H1 (cell line): Measurements from ENCODE around the gene AGAP1. TPM values are rescaled to one million over a fixed set of nuclear protein-coding genes. Genes with fewer than 3 reads are reported as not detected.

Experiments
- CTCF ChIA-PET: fragments of 300-600 bp; sonication (Branson Sonifier 250); formaldehyde crosslinking; loops from one replicate; lab custom pipeline; 2021; ENCODE audit not compliant: partially characterized antibody; lab: Charles Lee
- POLR2A ChIA-PET: fragments of 300-600 bp; sonication (Branson Sonifier 250); formaldehyde crosslinking; loops from one replicate; lab custom pipeline; 2021; ENCODE audit warnings: inconsistent platforms; ENCODE audit not compliant: partially characterized antibody; lab: Charles Lee
- DNase-seq, 2 experiments: peaks; one replicate each; pipeline versions ENCODE4 v3.0.0 to v3.0.0-alpha.2; 2010 to 2022; ENCODE audit warnings: low spot score in 2 of 2, low read depth in 1 of 2, mixed read lengths in 1 of 2
- FAIRE-seq: peaks from 2 replicates; lab custom pipeline; 2011; peaks lifted over from hg19 to GRCh38; lab: Jason Lieb, UNC
- H2AFZ ChIP-seq: 2 replicates; pipeline ENCODE4 v1.8.1; 2012; ENCODE audit warnings: low read length, inconsistent platforms
- H2AK5ac ChIP-seq: 2 replicates; pipeline ENCODE4 v1.6.1; 2013; ENCODE audit warnings: low read depth, low read length
- H2BK120ac ChIP-seq: replicated peaks from 2 replicates; pipeline ENCODE3; 2013; ENCODE audit warnings: low read depth, low read length, inconsistent platforms
- H2BK12ac ChIP-seq: 2 replicates; pipeline ENCODE4 v1.6.1; 2013; ENCODE audit warnings: low read depth, low read length
- H2BK15ac ChIP-seq: 2 replicates; pipeline ENCODE4 v1.6.1; 2013; ENCODE audit warnings: low read length
- H2BK20ac ChIP-seq: 2 replicates; pipeline ENCODE4 v1.6.1; 2013; ENCODE audit warnings: low read length
- H2BK5ac ChIP-seq: 2 replicates; pipeline ENCODE4 v1.6.1; 2013; ENCODE audit warnings: low read depth, low read length
- H3K14ac ChIP-seq: 2 replicates; pipeline ENCODE4 v1.6.1; 2013; ENCODE audit warnings: inconsistent platforms; ENCODE audit not compliant: insufficient read length
- H3K18ac ChIP-seq: 2 replicates; pipeline ENCODE4 v1.6.1; 2013; ENCODE audit warnings: low read length; ENCODE audit errors: extremely low read depth
- H3K23ac ChIP-seq: 2 replicates; pipeline ENCODE4 v1.6.1; 2013; ENCODE audit warnings: inconsistent platforms; ENCODE audit not compliant: insufficient read length
- H3K23me2 ChIP-seq: 2 replicates; pipeline ENCODE4 v1.6.1; 2013; ENCODE audit warnings: low read depth, low read length
- H3K27ac ChIP-seq: 2 replicates; pipeline ENCODE4 v1.6.1; 2011; ENCODE audit warnings: low read depth, low read length, inconsistent platforms
- H3K27me3 ChIP-seq, 4 experiments: replicated peaks in 1 of 4; 1 replicate in 1 of 4; 2 replicates in 3 of 4; pipeline versions ENCODE4 v1.6.1 to v1.8.1; 2011 to 2013; ENCODE audit warnings: low read length in 3 of 4, mild to moderate bottlenecking in 3 of 4, inconsistent platforms in 2 of 4, mixed read lengths in 2 of 4, moderate library complexity in 1 of 4; ENCODE audit not compliant: control insufficient read depth in 3 of 4, insufficient read depth in 3 of 4; ENCODE audit errors: extremely low read depth in 1 of 4
- H3K36me3 ChIP-seq, 4 experiments: 2 replicates each; pipeline versions ENCODE4 v1.6.1 to v1.8.1; 2011 to 2013; ENCODE audit warnings: mild to moderate bottlenecking in 4 of 4, low read length in 3 of 4, moderate library complexity in 2 of 4, control low read depth in 1 of 4, inconsistent platforms in 1 of 4; ENCODE audit not compliant: insufficient read depth in 4 of 4, control insufficient read depth in 2 of 4
- H3K4ac ChIP-seq: replicated peaks from 2 replicates; pipeline ENCODE3; 2013; ENCODE audit warnings: low read length, low read depth, mixed read lengths, inconsistent platforms; ENCODE audit not compliant: insufficient read length
- H3K4me1 ChIP-seq, 4 experiments: replicated peaks in 1 of 4; 1 replicate in 1 of 4; 2 replicates in 3 of 4; pipeline versions ENCODE4 v1.6.1 to v1.8.1; 2011 to 2013; ENCODE audit warnings: low read length in 3 of 4, inconsistent platforms in 2 of 4, mixed read lengths in 1 of 4; ENCODE audit not compliant: insufficient read depth in 4 of 4, control insufficient read depth in 3 of 4
- H3K4me2 ChIP-seq, 2 experiments: 2 replicates each; pipeline versions ENCODE4 v1.6.1 to v1.8.1; 2011 to 2013; ENCODE audit warnings: low read depth in 2 of 2, low read length in 2 of 2, control low read depth in 1 of 2, inconsistent platforms in 1 of 2, mild to moderate bottlenecking in 1 of 2; ENCODE audit not compliant: insufficient read depth in 1 of 2
- H3K4me3 ChIP-seq, 4 experiments: fragments of 200-600, 300-600 bp in 1 of 4; sonication (generic), shearing (Covaris generic), sonication (Bioruptor Twin) in 1 of 4; 2 replicates each; pipeline versions ENCODE4 v1.5.1 to v1.8.1; 2011 to 2016; ENCODE audit warnings: low read length in 4 of 4, low read depth in 3 of 4, control low read depth in 2 of 4, inconsistent platforms in 2 of 4, mild to moderate bottlenecking in 2 of 4, mixed read lengths in 1 of 4, moderate library complexity in 1 of 4; ENCODE audit not compliant: insufficient read depth in 2 of 4; ENCODE audit errors: extremely low read depth in 1 of 4
- H3K56ac ChIP-seq: replicated peaks from 2 replicates; pipeline ENCODE3; 2013; ENCODE audit warnings: low read depth, mild to moderate bottlenecking, mixed read lengths, low read length, inconsistent platforms; ENCODE audit not compliant: insufficient read length
- H3K79me1 ChIP-seq: 2 replicates; pipeline ENCODE4 v1.6.1; 2013; ENCODE audit warnings: low read depth, low read length, control low read depth
- H3K79me2 ChIP-seq, 2 experiments: 2 replicates each; pipeline versions ENCODE4 v1.6.1 to v1.8.1; 2012 to 2013; ENCODE audit warnings: low read length in 2 of 2, mild to moderate bottlenecking in 2 of 2, inconsistent platforms in 1 of 2; ENCODE audit not compliant: insufficient read depth in 2 of 2, control insufficient read depth in 1 of 2
- H3K9ac ChIP-seq, 4 experiments: replicated peaks in 1 of 4; 1 replicate in 1 of 4; 2 replicates in 3 of 4; pipeline versions ENCODE4 v1.6.1 to v1.8.1; 2011 to 2013; ENCODE audit warnings: low read depth in 3 of 4, low read length in 3 of 4, control low read depth in 2 of 4, mild to moderate bottlenecking in 2 of 4, moderate library complexity in 2 of 4, inconsistent platforms in 1 of 4; ENCODE audit errors: extremely low read depth in 1 of 4
- H3K9me3 ChIP-seq, 2 experiments: 2 replicates each; pipeline versions ENCODE4 v1.6.1 to v1.8.1; 2012 to 2013; ENCODE audit warnings: mild to moderate bottlenecking in 2 of 2, moderate library complexity in 2 of 2, control low read depth in 1 of 2, inconsistent platforms in 1 of 2, low read depth in 1 of 2, low read length in 1 of 2, mixed read lengths in 1 of 2; ENCODE audit not compliant: insufficient read depth in 2 of 2
- H4K20me1 ChIP-seq, 2 experiments: replicated peaks in 1 of 2; 2 replicates each; pipeline versions ENCODE3 to v1.8.1; 2011 to 2013; ENCODE audit warnings: inconsistent platforms in 2 of 2, low read length in 2 of 2, mild to moderate bottlenecking in 1 of 2; ENCODE audit not compliant: insufficient read depth in 2 of 2, control insufficient read depth in 1 of 2
- H4K5ac ChIP-seq: 2 replicates; pipeline ENCODE4 v1.6.1; 2013; ENCODE audit warnings: low read length, low read depth, mixed read lengths, inconsistent platforms; ENCODE audit not compliant: insufficient read length
- H4K8ac ChIP-seq: 2 replicates; pipeline ENCODE4 v1.8.0; 2013; ENCODE audit warnings: mild to moderate bottlenecking, moderate library complexity, low read length, inconsistent platforms; ENCODE audit not compliant: insufficient read depth; ENCODE audit errors: extremely low read depth
- H4K91ac ChIP-seq: replicated peaks from 2 replicates; pipeline ENCODE3; 2013; ENCODE audit warnings: low read length, mixed read lengths, inconsistent platforms; ENCODE audit not compliant: insufficient read length
- ATF2 ChIP-seq: IDR thresholded peaks from 2 replicates; pipeline ENCODE4 v1.6.1; 2012; ENCODE audit warnings: low read length, inconsistent platforms
- CBX8 ChIP-seq: fragments of 300-800, 300-1000 bp; sonication (generic); IDR thresholded peaks from 2 replicates; pipeline ENCODE4 v1.7.1; 2016; ENCODE audit warnings: low read depth, low read length, borderline replicate concordance
- KDM1A ChIP-seq: fragments of 200-600, 300-600 bp; sonication (generic); IDR thresholded peaks from 2 replicates; pipeline ENCODE4 v1.7.1; 2016; ENCODE audit warnings: mild to moderate bottlenecking, low read length, borderline replicate concordance
- SP2 ChIP-seq: IDR thresholded peaks from 2 replicates; pipeline ENCODE4 v1.6.1; 2012; ENCODE audit warnings: mild to moderate bottlenecking, low read length, inconsistent platforms
- TAF1 ChIP-seq: IDR thresholded peaks from 2 replicates; pipeline ENCODE4 v1.6.1; 2011; ENCODE audit warnings: mild to moderate bottlenecking, low read depth, low read length
- WGBS, 2 experiments: shearing (Covaris generic) in 1 of 2; methylation state at CpG; one replicate each; pipeline versions ENCODE4 v1.1.6 to v1.1.7; 2013 to 2015; ENCODE audit warnings: low lambda C conversion rate in 2 of 2, mixed read lengths in 2 of 2, inconsistent platforms in 1 of 2, low coverage in 1 of 2, missing lambda C conversion rate in 1 of 2; ENCODE audit not compliant: insufficient replicate concordance in 2 of 2, insufficient coverage in 1 of 2, insufficient read length in 1 of 2; ENCODE audit errors: extremely low coverage in 1 of 2, missing lambda C conversion rate in 1 of 2; 5-methylcytosine and 5-hydroxymethylcytosine counted together
- polyA plus RNA-seq, 7 experiments: library from polyadenylated mRNA; depleted of rRNA in 3 of 7; stranded (reverse) in 5 of 7; unstranded in 2 of 7; fragments of >200 nt in 5 of 7; fragments of 200-250 nt in 2 of 7; gene quantifications; 1 replicate in 5 of 7; 2 replicates in 1 of 7; 4 replicates in 1 of 7; pipeline versions ENCODE4 v1.2.1 to v1.2.3, GENCODE V29; 2011 to 2013; ENCODE audit warnings: missing spikeins in 2 of 7, mixed read lengths in 2 of 7
- total RNA-seq: library from RNA; stranded (reverse); fragmentation: NEBNext Ultra II Directional; extraction: Animal tissue kit (Norgen Biotek cat#: 25700); gene quantifications from 2 replicates; pipeline ENCODE4 v1.2.1, GENCODE V29; 2021

The AGAP1 gene
- total and polyA plus RNA-seq, 2 of the 8 experiments (the other 6 are each of a cell fraction or from before 2014, with no cell fraction given): 18.1 to 39.4 TPM

- no peak overlapping the region for H4K8ac ChIP-seq
- H3K18ac ChIP-seq: no peak overlapping the region
- H3K27ac ChIP-seq: no peak overlapping the region
- FAIRE-seq (no peak), DNase-seq (no peak)
- CTCF ChIA-PET: interaction anchor here (1.1 to 1.9 kb wide), 3 partner anchors 15 to 58 kb away, joined by 4 to 5 read pairs (median 4); no protein-coding TSS in a partner anchor
- H3K23ac ChIP-seq: no peak overlapping the region
- H3K9me3 ChIP-seq: no peaks in the 10 kb centered on the region
- no peaks in the 10 kb centered on the region for H3K23me2 ChIP-seq
- H3K9ac ChIP-seq: no peak overlapping the region
- peaks cover 0 to 8% (median 5%) of the 10 kb centered on the region in 4 experiments for H3K4me1 ChIP-seq
- 90% methylated on average over 7 of the region's 7 CpGs; no CpG with 5 or more reads in 1 of the 2 experiments for WGBS, 2 experiments
- no peaks in the 10 kb centered on the region for H3K36me3 ChIP-seq
- no peak overlapping the region for H2AK5ac ChIP-seq
- peaks cover 4 to 8% of the 10 kb centered on the region in 2 experiments for H4K20me1 ChIP-seq
- no peak overlapping the region for H2BK5ac ChIP-seq
- no peak overlapping the region for H3K14ac ChIP-seq
- no peak overlapping the region for H3K4me3 ChIP-seq
- H4K91ac ChIP-seq: no peak overlapping the region
- H3K79me1 ChIP-seq: peaks cover 22% of the 10 kb centered on the region
- H3K79me2 ChIP-seq: peaks cover 3 to 87% of the 10 kb centered on the region in 2 experiments; a peak in 3 of 4 replicates
- no peak overlapping the region for H2BK12ac ChIP-seq
- no peak overlapping the region for H3K4ac ChIP-seq
- H4K5ac ChIP-seq: no peak overlapping the region
- no peak overlapping the region for H2BK15ac ChIP-seq
- H2BK120ac ChIP-seq: no peak overlapping the region
- H2BK20ac ChIP-seq: no peak overlapping the region
- H3K27me3 ChIP-seq: no peaks in the 10 kb centered on the region
- no peak overlapping the region for H3K56ac ChIP-seq
- TF ChIP-seq KDM1A: no peak
- no peak for TF ChIP-seq SP2
- TF ChIP-seq ATF2: no peak
- TF ChIP-seq TAF1: no peak
- TF ChIP-seq CBX8: no peak
- TF ChIP-seq, all 59 proteins: peak for 0
- H2AFZ ChIP-seq: no peak overlapping the region
- no peak overlapping the region for H3K4me2 ChIP-seq
- POLR2A ChIA-PET: no interaction called here
These were observed 117.9 kb downstream of the AGAP1 start for GRCh38 chr2:235611756-235612155.
